Sigmoid colon (tissue), 7 donors: ENCODE measurements around the gene UNC79. TPM values are rescaled to one million over a fixed set of nuclear protein-coding genes. Genes with fewer than 3 reads are reported as not detected.

Source experiments
- DNase-seq: peaks from one replicate; pipeline ENCODE4 v3.0.0-alpha.2; 2019
- H3K27ac ChIP-seq, 4 donors: fragments of 200-600 bp; sonication (generic); one replicate each; pipeline ENCODE4 v1.5.1; 2016 to 2019; ENCODE audit warnings: mild to moderate bottlenecking in 1 of 4
- H3K27me3 ChIP-seq, 3 donors: fragments of 200-600 bp; sonication (generic); one replicate each; pipeline ENCODE4 v1.5.1; 2019; ENCODE audit warnings: mild to moderate bottlenecking in 1 of 3
- H3K36me3 ChIP-seq, 4 donors: fragments of 200-600 bp; sonication (generic); one replicate each; pipeline ENCODE4 v1.5.1; 2016 to 2019
- H3K4me1 ChIP-seq, 4 donors: fragments of 200-600 bp; sonication (generic); one replicate each; pipeline ENCODE4 v1.5.1; 2017 to 2019
- H3K4me3 ChIP-seq, 4 donors: fragments of 200-600 bp; sonication (generic); one replicate each; pipeline ENCODE4 v1.5.1; 2017 to 2019; ENCODE audit warnings: mild to moderate bottlenecking in 2 of 4, moderate library complexity in 1 of 4
- H3K9me3 ChIP-seq, 4 donors: fragments of 200-600 bp in 3 of 4; sonication (generic) in 3 of 4; one replicate each; pipeline versions ENCODE4 v1.5.1 to v1.6.1; 2013 to 2019
- EP300 ChIP-seq, 4 donors: sonication (generic); formaldehyde crosslinking; IDR thresholded peaks; one replicate each; pipeline ENCODE4 v1.6.1; 2017; ENCODE audit warnings: antibody characterized with exemption in 4 of 4
- POLR2A ChIP-seq, 2 donors: fragments of 450-650 bp; IDR thresholded peaks; one replicate each; pipeline ENCODE4 v1.6.1; 2016; ENCODE audit warnings: antibody characterized with exemption in 2 of 2, mild to moderate bottlenecking in 2 of 2, moderate library complexity in 2 of 2
- POLR2AphosphoS5 ChIP-seq, 4 donors: sonication (generic); formaldehyde crosslinking; IDR thresholded peaks; one replicate each; pipeline ENCODE4 v1.6.1; 2017; ENCODE audit warnings: antibody characterized with exemption in 4 of 4
- WGBS, 2 donors: extraction: QIAGEN DNeasy Blood & Tissue Kit; methylation state at CpG; one replicate each; pipeline ENCODE4 v1.1.7; 2013; 5-methylcytosine and 5-hydroxymethylcytosine counted together
- intact Hi-C: fragments of 100-400 bp; cut with DNase I; formaldehyde crosslinking; loops from one replicate; pipeline ENCODE4 v1.15.1; 2023
- polyA plus RNA-seq, 3 donors: library from polyadenylated mRNA; stranded (reverse); fragments of 200-250 nt; gene quantifications; one replicate each; pipeline ENCODE4 v1.2.3, GENCODE V29; 2013
- total RNA-seq, 4 donors: library from RNA; depleted of rRNA; stranded (reverse); fragments of >200 nt; gene quantifications; one replicate each; pipeline ENCODE4 v1.1.0, GENCODE V29; 2016
- TF ChIP-seq, protein P1 (sequence below), 4 experiments: fragments of 450-650 bp in 3 of 4; fragments of 200-600 bp in 1 of 4; IDR thresholded peaks; one replicate each; pipeline ENCODE4 v1.5.1; 2016 to 2019; ENCODE audit warnings: antibody characterized with exemption in 4 of 4, mild to moderate bottlenecking in 3 of 4, moderate library complexity in 2 of 4
- donor health status: healthy with polysubstance abuse.
- donor health status: Bipolar disorder and iron deficiency.
- donor health status: healthy.

Gene UNC79
- total and polyA plus RNA-seq, 7 donors = 0.15 to 1.4 (median 0.81) TPM; not detected in 2

GRCh38 chr14:93544212-93544611 lies 113.5 kb downstream of the UNC79 start:
- Histone ChIP-seq H3K4me1 (no peaks in the 10 kb centered on the region), H3K4me3 (no peak overlapping the region), H3K36me3 (no peaks in the 10 kb centered on the region), H3K27me3 (no peaks in the 10 kb centered on the region), H3K27ac (no peak overlapping the region), H3K9me3 (no peaks in the 10 kb centered on the region)
- 54 to 76% methylated on average over 3 of the region's 3 CpGs for WGBS, 2 donors
- no peak for TF ChIP-seq POLR2AphosphoS5 (IDR thresholded peaks at IDR 0.05)
- TF ChIP-seq, protein P1, sequence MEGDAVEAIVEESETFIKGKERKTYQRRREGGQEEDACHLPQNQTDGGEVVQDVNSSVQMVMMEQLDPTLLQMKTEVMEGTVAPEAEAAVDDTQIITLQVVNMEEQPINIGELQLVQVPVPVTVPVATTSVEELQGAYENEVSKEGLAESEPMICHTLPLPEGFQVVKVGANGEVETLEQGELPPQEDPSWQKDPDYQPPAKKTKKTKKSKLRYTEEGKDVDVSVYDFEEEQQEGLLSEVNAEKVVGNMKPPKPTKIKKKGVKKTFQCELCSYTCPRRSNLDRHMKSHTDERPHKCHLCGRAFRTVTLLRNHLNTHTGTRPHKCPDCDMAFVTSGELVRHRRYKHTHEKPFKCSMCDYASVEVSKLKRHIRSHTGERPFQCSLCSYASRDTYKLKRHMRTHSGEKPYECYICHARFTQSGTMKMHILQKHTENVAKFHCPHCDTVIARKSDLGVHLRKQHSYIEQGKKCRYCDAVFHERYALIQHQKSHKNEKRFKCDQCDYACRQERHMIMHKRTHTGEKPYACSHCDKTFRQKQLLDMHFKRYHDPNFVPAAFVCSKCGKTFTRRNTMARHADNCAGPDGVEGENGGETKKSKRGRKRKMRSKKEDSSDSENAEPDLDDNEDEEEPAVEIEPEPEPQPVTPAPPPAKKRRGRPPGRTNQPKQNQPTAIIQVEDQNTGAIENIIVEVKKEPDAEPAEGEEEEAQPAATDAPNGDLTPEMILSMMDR (IDR thresholded peaks at IDR 0.05) = no peak
- TF ChIP-seq POLR2A (IDR thresholded peaks at IDR 0.05) = no peak
- TF ChIP-seq EP300 (IDR thresholded peaks at IDR 0.05) = no peak
- no peak for DNase-seq
- intact Hi-C loops = no loop called here

- intact Hi-C loops = no loop called here
Measured at GRCh38 chr14:93546642-93547041, 115.9 kb downstream of the UNC79 start.

DNA sequence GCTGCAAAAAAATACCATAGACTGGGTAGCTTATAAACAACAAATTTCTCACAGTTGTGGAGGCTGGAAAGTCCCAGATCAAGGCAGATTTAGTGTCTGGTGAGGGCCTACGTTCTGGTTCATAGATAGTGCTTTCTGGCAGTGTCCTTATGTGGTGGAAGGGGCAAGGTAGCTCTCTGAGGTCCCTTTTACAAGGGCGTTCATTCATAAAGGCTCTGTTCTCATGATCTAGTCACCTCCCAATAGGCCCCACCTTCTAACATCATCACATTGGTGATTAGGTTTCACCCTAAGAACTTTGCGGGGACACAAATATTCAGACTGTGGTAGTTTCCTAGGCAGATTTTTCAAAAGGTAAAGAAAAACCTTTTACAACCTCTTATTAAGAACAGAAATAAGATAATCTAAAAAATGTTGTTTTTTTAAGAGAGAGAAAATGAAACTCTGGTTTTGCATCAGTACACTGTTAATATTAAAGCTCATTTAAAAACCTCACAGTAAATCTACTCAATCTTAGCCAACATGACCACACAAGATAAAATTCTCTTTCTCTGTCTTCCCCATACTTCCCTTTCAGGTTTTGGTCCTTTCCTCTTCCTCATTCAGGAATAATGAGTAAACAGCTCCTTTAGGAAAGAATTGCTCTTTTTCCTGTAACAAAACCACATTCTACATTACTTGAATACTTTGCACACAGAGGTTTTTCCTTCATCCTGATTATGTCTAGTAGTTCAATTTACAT lies 117.5 kb downstream of the UNC79 start:
- intact Hi-C loops = no loop called here
- H3K36me3 ChIP-seq = no peaks in the 10 kb centered on the region
- no peak for DNase-seq
- WGBS, 2 donors = 58 to 71% methylated on average over 3 of the region's 3 CpGs
- no peak for TF ChIP-seq POLR2AphosphoS5 (IDR thresholded peaks at IDR 0.05)
- H3K27me3 ChIP-seq = no peaks in the 10 kb centered on the region
- H3K4me3 ChIP-seq = no peak overlapping the region
- H3K9me3 ChIP-seq = no peaks in the 10 kb centered on the region
- no peak overlapping the region for H3K27ac ChIP-seq
- no peaks in the 10 kb centered on the region for H3K4me1 ChIP-seq

More at GRCh38 chr14:93546642-93547041, 115.9 kb downstream of the UNC79 start:
- Histone ChIP-seq H3K27me3 (no peaks in the 10 kb centered on the region), H3K9me3 (no peaks in the 10 kb centered on the region), H3K4me3 (no peak overlapping the region), H3K27ac (no peak overlapping the region), H3K36me3 (no peaks in the 10 kb centered on the region), H3K4me1 (no peaks in the 10 kb centered on the region)
- TF ChIP-seq POLR2AphosphoS5 (IDR thresholded peaks at IDR 0.05) (no peak), POLR2A (IDR thresholded peaks at IDR 0.05) (no peak), EP300 (IDR thresholded peaks at IDR 0.05) (no peak)
- TF ChIP-seq, protein P1 (IDR thresholded peaks at IDR 0.05) = no peak
- 69 to 81% methylated on average over 1 of the region's 1 CpG for WGBS, 2 donors
- no peak for DNase-seq

DNA sequence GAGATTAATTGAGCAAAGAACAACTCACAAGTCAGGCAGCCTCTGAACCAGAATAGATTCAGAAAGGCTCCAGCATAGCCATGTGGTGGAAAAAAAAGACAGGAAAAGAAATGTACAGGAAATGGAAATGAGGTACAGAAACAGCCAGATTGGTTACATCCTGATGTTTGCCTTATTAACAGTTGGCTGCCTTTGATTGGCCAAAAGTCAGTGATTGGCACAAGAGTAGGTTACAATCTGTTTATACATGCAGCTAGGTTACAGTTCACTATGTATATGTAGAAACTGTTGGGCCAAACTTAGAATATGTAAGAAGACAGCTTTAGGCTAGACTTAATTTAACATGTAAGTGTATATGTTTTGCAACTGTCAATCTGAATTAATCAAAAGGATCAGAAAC lies 118.9 kb downstream of the UNC79 start:
- H3K9me3 ChIP-seq = no peaks in the 10 kb centered on the region
- DNase-seq = no peak
- intact Hi-C loops = no loop called here
- no peaks in the 10 kb centered on the region for H3K36me3 ChIP-seq
- no peaks in the 10 kb centered on the region for H3K4me1 ChIP-seq
- H3K4me3 ChIP-seq = no peak overlapping the region
- no peaks in the 10 kb centered on the region for H3K27me3 ChIP-seq
- TF ChIP-seq POLR2AphosphoS5 (IDR thresholded peaks at IDR 0.05) (no peak), POLR2A (IDR thresholded peaks at IDR 0.05) (no peak), EP300 (IDR thresholded peaks at IDR 0.05) (no peak)
- TF ChIP-seq, protein P1 (IDR thresholded peaks at IDR 0.05) = no peak
- no peak overlapping the region for H3K27ac ChIP-seq

- Histone ChIP-seq H3K4me1 (no peaks in the 10 kb centered on the region), H3K4me3 (no peak overlapping the region), H3K36me3 (no peaks in the 10 kb centered on the region), H3K9me3 (no peaks in the 10 kb centered on the region), H3K27ac (no peak overlapping the region), H3K27me3 (no peaks in the 10 kb centered on the region)
- intact Hi-C loops = no loop called here
- 72 to 78% methylated on average over 9 of the region's 9 CpGs for WGBS, 2 donors
- TF ChIP-seq POLR2AphosphoS5 (IDR thresholded peaks at IDR 0.05) = no peak
- no peak for TF ChIP-seq POLR2A (IDR thresholded peaks at IDR 0.05)
- TF ChIP-seq, protein P1 (IDR thresholded peaks at IDR 0.05) = no peak
- no peak for TF ChIP-seq EP300 (IDR thresholded peaks at IDR 0.05)
- DNase-seq = no peak
Measured at GRCh38 chr14:93564918-93565317, 134.2 kb downstream of the UNC79 start.
